Measurements from ENCODE around the gene PPT1.

PPT1 gene

GRCh38 chr1:40030528-40031135, 66.4 kb downstream of the PPT1 start:
- POLR2A ChIA-PET: no interaction called here
- TF ChIP-seq CTCF (IDR thresholded peaks at IDR 0.05; ENCODE audit: control extremely low read depth, extremely low read depth, low read depth, missing control alignments): no peak

DNA sequence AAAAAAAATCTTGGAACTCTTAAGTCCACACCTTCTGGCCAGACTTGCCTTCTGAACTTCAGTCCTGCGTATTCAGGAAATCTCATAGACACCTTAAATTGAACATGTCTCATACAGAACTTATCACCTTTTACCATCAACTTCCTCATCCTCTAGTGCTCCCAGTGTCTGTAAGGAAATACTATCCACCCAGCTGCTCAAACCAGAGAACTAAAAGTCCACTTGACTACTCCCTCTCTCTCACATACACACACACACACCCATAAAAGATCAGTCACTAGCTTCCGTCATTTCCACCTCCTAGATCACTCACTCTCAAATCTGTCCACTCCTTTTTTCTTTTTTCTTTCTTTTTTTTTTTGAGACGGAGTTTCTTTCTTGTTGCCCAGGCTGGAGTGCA, 67.4 kb downstream of the PPT1 start:
- no peak for TF ChIP-seq CTCF (IDR thresholded peaks at IDR 0.05; ENCODE audit: control extremely low read depth, extremely low read depth, low read depth, missing control alignments)
- POLR2A ChIA-PET: interaction anchor here (0.7 kb wide), 2 partner anchors 9 to 28 kb away, joined by 3 to 4 read pairs; no protein-coding TSS in a partner anchor
- no peak for DNase-seq (ENCODE audit: extremely low spot score)
- CTCF ChIA-PET: interaction anchor here (1.3 to 8.6 kb wide), 5 partner anchors 10 to 123 kb away, joined by 4 to 171 read pairs (median 9); partner anchors contain the start of gene CAP1

More at GRCh38 chr1:40030528-40031135, 66.4 kb downstream of the PPT1 start:
- DNase-seq (ENCODE audit: extremely low spot score): no peak
- CTCF ChIA-PET: interaction anchor here (1.3 to 8.6 kb wide), 9 partner anchors 9 to 124 kb away, joined by 3 to 171 read pairs (median 13); partner anchors contain the start of gene CAP1

DNA sequence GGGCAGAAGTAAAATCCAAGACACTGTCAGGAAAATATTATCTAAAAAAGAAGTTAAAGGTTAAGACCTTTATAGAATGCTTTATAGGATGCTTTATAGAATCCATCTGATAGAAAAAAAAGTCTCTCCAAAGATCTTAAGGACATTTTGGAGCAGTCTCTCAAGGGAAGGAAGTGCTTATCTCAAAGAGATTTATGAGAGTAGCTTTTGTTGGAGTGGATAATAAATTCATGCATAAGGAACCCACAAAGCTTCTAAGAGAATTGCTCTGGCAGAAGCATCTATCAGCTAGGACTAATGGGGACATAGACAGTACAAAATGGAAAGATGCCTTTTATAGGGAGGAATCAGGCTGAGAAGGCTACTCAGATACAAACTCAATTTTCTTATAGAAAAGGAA, 69.4 kb downstream of the PPT1 start:
- POLR2A ChIA-PET: no interaction called here
- CTCF ChIA-PET: interaction anchor here (0.9 to 8.6 kb wide), 5 partner anchors 27 to 311 kb away, joined by 3 to 171 read pairs (median 4); no protein-coding TSS in a partner anchor
- no peak for TF ChIP-seq CTCF (IDR thresholded peaks at IDR 0.05; ENCODE audit: control extremely low read depth, extremely low read depth, low read depth, missing control alignments)
- no peak for DNase-seq (ENCODE audit: extremely low spot score)

DNA sequence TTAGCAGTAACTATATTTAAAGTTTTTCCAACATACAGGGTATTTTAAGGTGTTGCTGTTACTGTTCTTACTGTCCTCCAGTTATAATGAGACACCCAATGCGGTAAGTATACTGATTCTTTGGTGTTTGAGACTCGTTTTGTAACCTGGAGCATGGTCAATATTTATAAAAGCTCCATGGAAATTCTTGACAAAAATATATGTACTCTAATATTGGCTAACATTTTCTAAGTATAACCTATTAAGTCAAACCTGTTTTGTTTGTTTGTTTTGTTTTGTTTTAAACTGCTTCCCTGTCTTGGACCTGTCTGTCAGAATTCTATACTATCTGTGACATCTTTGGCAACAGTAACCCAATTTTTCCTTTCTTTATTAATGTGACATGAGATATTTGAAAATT, 72.4 kb downstream of the PPT1 start:
- no peak for TF ChIP-seq CTCF (IDR thresholded peaks at IDR 0.05; ENCODE audit: control extremely low read depth, extremely low read depth, low read depth, missing control alignments)
- CTCF ChIA-PET: interaction anchor here (1.0 to 2.1 kb wide), 4 partner anchors 11 to 123 kb away, joined by 3 to 13 read pairs (median 4); partner anchors contain the start of gene MYCL

GRCh38 chr1:40023379-40023944, 73.6 kb downstream of the PPT1 start:
- ChIA-PET POLR2A (no interaction called here), CTCF (interaction anchor here (1.5 to 2.2 kb wide), 3 partner anchors 9 to 104 kb away, joined by 3 to 12 read pairs (median 6); no protein-coding TSS in a partner anchor)
- TF ChIP-seq CTCF (IDR thresholded peaks at IDR 0.05; ENCODE audit: control extremely low read depth, extremely low read depth, low read depth, missing control alignments): no peak
- DNase-seq (ENCODE audit: extremely low spot score): no peak

More for the DNA sequence above, 72.4 kb downstream of the PPT1 start:
- POLR2A ChIA-PET: no interaction called here
- no peak for DNase-seq (ENCODE audit: extremely low spot score)

Measured in GM10248 (cell line).